Gastrocnemius medialis (tissue), 4 donors: ENCODE results near the gene DUSP18. TPM values are rescaled to one million over a fixed set of nuclear protein-coding genes. Genes with fewer than 3 reads are reported as not detected.
"Not testable (repeated sequence)": the region's sequence is repeated elsewhere in the genome, so short reads cannot be mapped to it uniquely, and the experiment has no call there.

Source experiments
- ATAC-seq, 2 donors: fragments of 150-250 bp; one replicate each; pipeline ENCODE4 v1.9.1; 2016
- DNase-seq, 2 donors: peaks; one replicate each; pipeline ENCODE4 v3.0.0-alpha.2; 2019
- H3K27ac ChIP-seq, 4 donors: fragments of 200-600 bp; sonication (generic); 1 replicate in 1 of 4; 2 replicates in 3 of 4; pipeline ENCODE4 v1.5.1; 2016 to 2018; ENCODE audit warnings: mild to moderate bottlenecking in 2 of 4, moderate library complexity in 1 of 4
- H3K27me3 ChIP-seq, 3 donors: fragments of 200-600 bp; sonication (generic) in 2 of 3; 1 replicate in 1 of 3; 2 replicates in 2 of 3; pipeline versions ENCODE4 v1.5.1 to v1.6.0; 2016 to 2019; ENCODE audit warnings: mild to moderate bottlenecking in 1 of 3, moderate library complexity in 1 of 3
- H3K36me3 ChIP-seq, 2 donors: fragments of 200-600 bp; sonication (generic) in 1 of 2; one replicate each; pipeline ENCODE4 v1.5.1; 2017 to 2018
- H3K4me1 ChIP-seq, 2 donors: fragments of 200-600 bp; sonication (generic) in 1 of 2; one replicate each; pipeline ENCODE4 v1.5.1; 2016 to 2017; ENCODE audit warnings: mild to moderate bottlenecking in 2 of 2
- H3K4me3 ChIP-seq, 4 donors: fragments of 200-600 bp; sonication (generic) in 3 of 4; 1 replicate in 1 of 4; 2 replicates in 3 of 4; pipeline ENCODE4 v1.5.1; 2016 to 2019; ENCODE audit warnings: mild to moderate bottlenecking in 2 of 4
- H3K9me3 ChIP-seq, 3 donors: fragments of 200-600 bp; sonication (generic) in 2 of 3; 1 replicate in 1 of 3; 2 replicates in 2 of 3; pipeline ENCODE4 v1.5.1; 2016 to 2019
- CTCF ChIP-seq, 5 experiments: fragments of 450-650 bp in 3 of 5; fragments of 200-600 bp in 2 of 5; sonication (generic) in 2 of 5; IDR thresholded peaks in 4 of 5; conservative IDR thresholded peaks in 1 of 5; 1 replicate in 4 of 5; 2 replicates in 1 of 5; pipeline ENCODE4 v1.5.1; 2016 to 2019; ENCODE audit warnings: antibody characterized with exemption in 5 of 5, mild to moderate bottlenecking in 3 of 5, moderate library complexity in 3 of 5
- POLR2A ChIP-seq, 2 donors: fragments of 450-650 bp; IDR thresholded peaks; one replicate each; pipeline ENCODE4 v1.6.1; 2017; ENCODE audit warnings: antibody characterized with exemption in 2 of 2, mild to moderate bottlenecking in 2 of 2, moderate library complexity in 2 of 2
- in situ Hi-C, 4 donors: fragments of 200-750 bp; cut with MboI; loops; one replicate each; pipeline versions ENCODE4 v1.15.0 to v1.8.0; 2017; ENCODE audit warnings: low sequenced_read_pairs in 4 of 4
- intact Hi-C: fragments of 100-400 bp; cut with DNase I; formaldehyde crosslinking; loops from one replicate; pipeline ENCODE4 v1.15.1; 2023; ENCODE audit warnings: low total_unique reads
- total RNA-seq, 4 donors: library from RNA; depleted of rRNA; stranded (reverse); fragments of >200 nt; gene quantifications; one replicate each; pipeline versions ENCODE4 v1.1.0 to v1.2.3, GENCODE V29; 2016

The DUSP18 gene
- total RNA-seq, 4 donors from 2014 or later, result 0.82 to 4.3 (median 2.0) TPM

- Histone ChIP-seq H3K36me3 (no peaks in the 10 kb centered on the region), H3K4me3 (peak overlapping the region; percentile 67 to 96 (median 78)), H3K4me1 (peaks cover 52 to 55% of the 10 kb centered on the region in 2 donors), H3K9me3 (no peaks in the 10 kb centered on the region), H3K27ac (peak overlapping the region; percentile 95 to 99 (median 98)), H3K27me3 (no peaks in the 10 kb centered on the region)
- in situ Hi-C loops (loop anchor here (10.0 to 25.0 kb wide), 4 partner anchors 58 to 288 kb away; partner anchors contain the start of gene OSBP2 (in 1 of the 4)), intact Hi-C loops (no loop called here)
- ATAC-seq (peak; percentile 38 to 51), DNase-seq (peak; percentile 56 to 76)
- no peak for TF ChIP-seq POLR2A (IDR thresholded peaks at IDR 0.05)
- peak in 3 of 5 experiments; percentile 17 to 35 (median 31) for TF ChIP-seq CTCF (IDR thresholded peaks at IDR 0.05 in 4 of 5, conservative IDR thresholded peaks at IDR 0.05 in 1 of 5)
Measured at GRCh38 chr22:30636226-30637077, 31.2 kb downstream of the DUSP18 start.

GRCh38 chr22:30635273-30636225 is 32.1 kb downstream of the DUSP18 start, which contains the start of gene SLC35E4:
Gene SLC35E4 (plus strand): TSS chr22:30635781. CDS start chr22:30636451, 670 bp downstream.
- DNase-seq (peak; percentile 92 to 93), ATAC-seq (peak; percentile 68 to 71)
- H3K27me3 ChIP-seq, result no peaks in the 10 kb centered on the region
- peak in 2 of 5 experiments; percentile 18 to 29 for TF ChIP-seq CTCF (IDR thresholded peaks at IDR 0.05 in 4 of 5, conservative IDR thresholded peaks at IDR 0.05 in 1 of 5)
- peak; percentile 94 for TF ChIP-seq POLR2A (IDR thresholded peaks at IDR 0.05)
- no peaks in the 10 kb centered on the region for H3K9me3 ChIP-seq
- H3K27ac ChIP-seq, result peak within 1 kb of the TSS; percentile 95 to 99 (median 98)
- peak within 1 kb of the TSS; percentile 67 to 96 (median 78) for H3K4me3 ChIP-seq
- in situ Hi-C loops, result loop anchor here (10.0 to 25.0 kb wide), 4 partner anchors 59 to 289 kb away; partner anchors contain the start of gene OSBP2 (in 1 of the 4)
- H3K36me3 ChIP-seq, result no peaks in the 10 kb centered on the region
- intact Hi-C loops, result loop anchor here (1.0 to 2.0 kb wide), 9 partner anchors 29 to 657 kb away; partner anchors contain the start of genes DUSP18, OSBP2, PIK3IP1 and RNF185
- peaks cover 44 to 48% of the 10 kb centered on the region in 2 donors for H3K4me1 ChIP-seq

- ATAC-seq (peak; percentile 75 to 77), DNase-seq (peak; percentile 78 to 85)
- intact Hi-C loops (loop anchor here (1.0 to 2.0 kb wide), 10 partner anchors 28 to 658 kb away; partner anchors contain the start of genes DUSP18, OSBP2, PIK3IP1 and RNF185), in situ Hi-C loops (loop anchor here (5.0 to 25.0 kb wide), 6 partner anchors 60 to 290 kb away; partner anchors contain the start of gene OSBP2 (in 1 of the 4))
- H3K4me1 ChIP-seq, result peaks cover 36 to 39% of the 10 kb centered on the region in 2 donors
- peak; percentile 95 to 99 (median 97) for TF ChIP-seq CTCF (IDR thresholded peaks at IDR 0.05 in 4 of 5, conservative IDR thresholded peaks at IDR 0.05 in 1 of 5)
- peak in 1 of 2 donors; percentile 54 for TF ChIP-seq POLR2A (IDR thresholded peaks at IDR 0.05)
- H3K9me3 ChIP-seq, result no peaks in the 10 kb centered on the region
- no peaks in the 10 kb centered on the region for H3K27me3 ChIP-seq
- peak overlapping the region; percentile 95 to 99 (median 98) for H3K27ac ChIP-seq
- peak overlapping the region; percentile 67 to 96 (median 78) for H3K4me3 ChIP-seq
- no peaks in the 10 kb centered on the region for H3K36me3 ChIP-seq
Measured at GRCh38 chr22:30634471-30635233, 33.0 kb downstream of the DUSP18 start.

- intact Hi-C loops, H3K36me3 ChIP-seq, DNase-seq, H3K27ac ChIP-seq, H3K4me3 ChIP-seq, H3K9me3 ChIP-seq, ATAC-seq, H3K27me3 ChIP-seq: not testable (repeated sequence)
- peaks cover 9 to 12% of the 10 kb centered on the region in 2 donors for H3K4me1 ChIP-seq
- in situ Hi-C loops, result loop anchor here (5.0 to 25.0 kb wide), 6 partner anchors 63 to 293 kb away; partner anchors contain the start of gene OSBP2 (in 1 of the 4)
Measured at GRCh38 chr22:30631469-30631868, 36.2 kb downstream of the DUSP18 start.
